OCI-LY1 (cell line): ENCODE results near the gene SHISA3.

Experiments
- H2AFZ ChIP-seq: fragments of 200-600 bp; sonication (generic), shearing (Covaris generic); 2 replicates; pipeline ENCODE4 v1.6.0; 2014; ENCODE audit warnings: antibody characterized with exemption, mild to moderate bottlenecking, low read length
- H3F3A ChIP-seq: fragments of 200-600 bp; sonication (generic), shearing (Covaris generic); 2 replicates; pipeline ENCODE4 v1.6.0; 2014; ENCODE audit warnings: mild to moderate bottlenecking, antibody characterized with exemption, low read length, moderate library complexity; ENCODE audit not compliant: insufficient read depth
- H3K27ac ChIP-seq: fragments of 200-600 bp; sonication (generic); 2 replicates; pipeline ENCODE4 v1.5.1; 2014; ENCODE audit warnings: low read length, mixed run types, mild to moderate bottlenecking, low read depth; ENCODE audit not compliant: poor library complexity, severe bottlenecking
- H3K27me3 ChIP-seq: fragments of 200-600 bp; sonication (generic); 2 replicates; pipeline ENCODE4 v1.6.0; 2014; ENCODE audit warnings: antibody characterized with exemption, mild to moderate bottlenecking, low read length, moderate library complexity; ENCODE audit not compliant: insufficient read depth
- H3K36me3 ChIP-seq: fragments of 200-600 bp; sonication (generic); 2 replicates; pipeline ENCODE4 v1.6.1; 2014; ENCODE audit warnings: mild to moderate bottlenecking, antibody characterized with exemption, low read length, moderate library complexity, mixed read lengths; ENCODE audit not compliant: insufficient read depth
- H3K4me1 ChIP-seq: fragments of 200-600 bp; sonication (generic); 2 replicates; pipeline ENCODE4 v1.5.1; 2014; ENCODE audit warnings: mild to moderate bottlenecking, low read length, moderate library complexity; ENCODE audit not compliant: insufficient read depth, severe bottlenecking
- H3K4me2 ChIP-seq: fragments of 200-600 bp; sonication (generic), shearing (Covaris generic); 2 replicates; pipeline ENCODE4 v1.6.1; 2014; ENCODE audit warnings: low read length
- H3K4me3 ChIP-seq: fragments of 200-600 bp; sonication (generic); 2 replicates; pipeline ENCODE4 v1.5.1; 2014; ENCODE audit warnings: low read length, low read depth, mild to moderate bottlenecking, mixed read lengths; ENCODE audit not compliant: poor library complexity, severe bottlenecking
- H3K79me2 ChIP-seq: fragments of 200-600 bp; shearing (Covaris generic); 2 replicates; pipeline ENCODE4 v1.6.1; 2016; ENCODE audit warnings: mixed run types, low read length, mixed read lengths; ENCODE audit not compliant: insufficient read depth
- H3K9ac ChIP-seq: fragments of 200-600 bp; sonication (generic), shearing (Covaris generic); 2 replicates; pipeline ENCODE4 v1.6.1; 2014; ENCODE audit warnings: mild to moderate bottlenecking, low read length, mixed read lengths
- H3K9me2 ChIP-seq: fragments of 200-600 bp; sonication (generic), shearing (Covaris generic); 2 replicates; pipeline ENCODE4 v1.6.1; 2014; ENCODE audit warnings: low read depth, mild to moderate bottlenecking, low read length, mixed read lengths
- H3K9me3 ChIP-seq: fragments of 200-600 bp; shearing (Covaris generic); 2 replicates; pipeline ENCODE4 v1.6.1; 2014; ENCODE audit warnings: low read length, mixed read lengths
- H4K20me1 ChIP-seq: fragments of 200-600 bp; sonication (generic), shearing (Covaris generic); 2 replicates; pipeline ENCODE4 v1.6.0; 2016; ENCODE audit warnings: mild to moderate bottlenecking, low read length; ENCODE audit not compliant: insufficient read depth
- EZH2 ChIP-seq: fragments of 200-600 bp; sonication (generic), shearing (Covaris generic); IDR thresholded peaks from 2 replicates; pipeline ENCODE4 v1.8.0; 2017; ENCODE audit warnings: borderline replicate concordance, mixed run types, mild to moderate bottlenecking, antibody characterized with exemption, low read length, moderate library complexity, mixed read lengths
- TF ChIP-seq, protein P1 (sequence below): fragments of 200-600 bp; sonication (generic), shearing (Covaris generic); IDR thresholded peaks from 2 replicates; pipeline ENCODE4 v1.5.1; 2017; ENCODE audit warnings: mild to moderate bottlenecking, antibody characterized with exemption, low read length, moderate library complexity, mixed read lengths

SHISA3 gene

DNA sequence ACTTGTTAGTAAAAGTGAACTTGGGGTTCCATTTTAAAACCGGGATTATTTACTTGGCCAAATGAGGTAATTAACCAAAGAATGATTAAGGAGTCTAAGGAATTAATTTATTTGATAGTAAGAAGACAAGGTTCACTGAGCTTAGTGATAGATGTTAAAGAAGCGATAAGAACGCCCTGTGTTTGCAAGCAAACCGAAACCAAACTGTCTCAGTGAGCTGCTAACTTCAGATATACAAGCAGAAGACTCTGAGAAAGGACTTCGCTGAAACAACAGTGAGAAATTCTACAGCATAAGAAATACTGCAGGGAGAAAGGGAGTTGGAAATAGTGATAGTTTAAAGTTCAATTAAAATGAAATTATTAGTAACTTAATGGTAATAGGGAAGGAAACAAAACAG is 37.6 kb upstream of the SHISA3 start:
- Histone ChIP-seq H3K27me3 (no peaks in the 10 kb centered on the region), H3K4me3 (no peak overlapping the region), H4K20me1 (no peaks in the 10 kb centered on the region), H3K27ac (no peak overlapping the region), H3K79me2 (no peaks in the 10 kb centered on the region), H3F3A (no peaks in the 10 kb centered on the region), H3K4me2 (no peak overlapping the region), H3K9me3 (no peaks in the 10 kb centered on the region), H3K4me1 (no peaks in the 10 kb centered on the region), H3K9ac (no peak overlapping the region), H3K9me2 (no peaks in the 10 kb centered on the region), H2AFZ (no peak overlapping the region), H3K36me3 (no peaks in the 10 kb centered on the region)
- no peak for TF ChIP-seq EZH2
- TF ChIP-seq, protein P1, sequence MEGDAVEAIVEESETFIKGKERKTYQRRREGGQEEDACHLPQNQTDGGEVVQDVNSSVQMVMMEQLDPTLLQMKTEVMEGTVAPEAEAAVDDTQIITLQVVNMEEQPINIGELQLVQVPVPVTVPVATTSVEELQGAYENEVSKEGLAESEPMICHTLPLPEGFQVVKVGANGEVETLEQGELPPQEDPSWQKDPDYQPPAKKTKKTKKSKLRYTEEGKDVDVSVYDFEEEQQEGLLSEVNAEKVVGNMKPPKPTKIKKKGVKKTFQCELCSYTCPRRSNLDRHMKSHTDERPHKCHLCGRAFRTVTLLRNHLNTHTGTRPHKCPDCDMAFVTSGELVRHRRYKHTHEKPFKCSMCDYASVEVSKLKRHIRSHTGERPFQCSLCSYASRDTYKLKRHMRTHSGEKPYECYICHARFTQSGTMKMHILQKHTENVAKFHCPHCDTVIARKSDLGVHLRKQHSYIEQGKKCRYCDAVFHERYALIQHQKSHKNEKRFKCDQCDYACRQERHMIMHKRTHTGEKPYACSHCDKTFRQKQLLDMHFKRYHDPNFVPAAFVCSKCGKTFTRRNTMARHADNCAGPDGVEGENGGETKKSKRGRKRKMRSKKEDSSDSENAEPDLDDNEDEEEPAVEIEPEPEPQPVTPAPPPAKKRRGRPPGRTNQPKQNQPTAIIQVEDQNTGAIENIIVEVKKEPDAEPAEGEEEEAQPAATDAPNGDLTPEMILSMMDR: no peak

DNA sequence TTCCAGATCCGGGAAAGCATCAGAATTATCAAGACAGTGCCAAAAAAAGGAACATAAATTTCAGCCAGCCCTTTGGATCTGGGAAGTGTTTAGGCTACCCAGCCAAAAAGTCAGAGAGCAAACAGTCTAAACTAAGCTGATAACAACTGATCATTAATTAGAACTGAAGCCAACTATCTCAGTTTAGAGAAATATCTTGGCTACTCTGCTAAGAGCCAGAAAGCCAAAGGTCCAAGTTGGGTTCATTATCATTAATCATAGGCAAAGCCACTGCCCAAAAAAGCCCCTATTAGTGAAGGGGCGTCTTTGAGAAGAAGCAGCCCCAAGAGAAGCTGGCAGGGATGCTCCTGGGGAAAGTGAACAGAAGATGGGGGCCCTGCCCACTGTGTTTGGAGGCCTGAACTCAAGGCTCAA is 37.0 kb upstream of the SHISA3 start:
- H3K4me3 ChIP-seq: no peak overlapping the region

DNA sequence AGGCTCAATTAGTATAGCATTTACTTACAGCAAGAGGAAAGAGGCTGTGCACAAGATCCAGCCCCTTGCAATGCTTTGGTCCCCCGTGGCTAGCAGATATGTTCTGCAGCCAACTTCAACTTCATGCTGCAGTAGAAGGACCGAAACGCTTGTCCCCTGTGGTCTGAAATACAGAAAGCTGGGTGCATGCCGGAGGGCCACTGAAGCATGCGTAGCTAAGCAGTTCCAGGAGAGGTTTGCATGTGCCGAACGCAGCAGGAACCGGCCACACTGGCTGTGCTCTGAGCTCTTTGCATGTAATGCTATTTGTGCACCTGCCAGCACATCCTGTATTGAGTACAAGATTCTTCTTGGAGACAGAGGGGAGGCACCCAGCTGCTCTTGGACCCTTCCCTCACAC is 35.8 kb upstream of the SHISA3 start:
- H3K4me3 ChIP-seq: no peak overlapping the region
- H2AFZ ChIP-seq: no peak overlapping the region
- no peaks in the 10 kb centered on the region for H4K20me1 ChIP-seq
- H3K4me1 ChIP-seq: no peaks in the 10 kb centered on the region
- H3K9me3 ChIP-seq: no peaks in the 10 kb centered on the region
- no peak overlapping the region for H3K27ac ChIP-seq
- H3K36me3 ChIP-seq: no peaks in the 10 kb centered on the region
- H3K9ac ChIP-seq: no peak overlapping the region
- H3K79me2 ChIP-seq: no peaks in the 10 kb centered on the region
- no peaks in the 10 kb centered on the region for H3K9me2 ChIP-seq
- H3F3A ChIP-seq: no peaks in the 10 kb centered on the region
- no peaks in the 10 kb centered on the region for H3K27me3 ChIP-seq
- TF ChIP-seq, protein P1: no peak
- no peak for TF ChIP-seq EZH2
- no peak overlapping the region for H3K4me2 ChIP-seq

More for the DNA sequence above, 37.0 kb upstream of the SHISA3 start:
- H2AFZ ChIP-seq: no peak overlapping the region
- no peaks in the 10 kb centered on the region for H3K36me3 ChIP-seq
- H3K9me3 ChIP-seq: no peaks in the 10 kb centered on the region
- H3K4me2 ChIP-seq: no peak overlapping the region
- H3F3A ChIP-seq: no peaks in the 10 kb centered on the region
- no peaks in the 10 kb centered on the region for H4K20me1 ChIP-seq
- no peaks in the 10 kb centered on the region for H3K9me2 ChIP-seq
- no peaks in the 10 kb centered on the region for H3K4me1 ChIP-seq
- no peaks in the 10 kb centered on the region for H3K79me2 ChIP-seq
- TF ChIP-seq, protein P1: no peak
- TF ChIP-seq EZH2: no peak
- no peaks in the 10 kb centered on the region for H3K27me3 ChIP-seq
- no peak overlapping the region for H3K9ac ChIP-seq
- no peak overlapping the region for H3K27ac ChIP-seq
